Neural progenitor cell (in vitro differentiated cells): ENCODE data around the gene ATP10A. TPM values are rescaled to one million over a fixed set of nuclear protein-coding genes. Genes with fewer than 3 reads are reported as not detected.

Experiments
- DNase-seq: peaks from one replicate; pipeline ENCODE4 v3.0.0-alpha.2; 2016; ENCODE audit warnings: low spot score
- H2AFZ ChIP-seq: fragments of 200-600 bp; sonication (generic); replicated peaks from 2 replicates; pipeline ENCODE4 v1.6.1; 2016; ENCODE audit warnings: antibody characterized with exemption
- H3F3A ChIP-seq: fragments of 200-600 bp; sonication (generic); 2 replicates; pipeline ENCODE4 v1.6.1; 2016; ENCODE audit warnings: antibody characterized with exemption, low read depth
- H3K27ac ChIP-seq: fragments of 200-600 bp; sonication (generic); 2 replicates; pipeline ENCODE4 v1.5.1; 2016; ENCODE audit warnings: mild to moderate bottlenecking
- H3K27me3 ChIP-seq: fragments of 200-600 bp; sonication (generic); 2 replicates; pipeline ENCODE4 v1.6.1; 2016; ENCODE audit warnings: mild to moderate bottlenecking, moderate library complexity
- H3K36me3 ChIP-seq: fragments of 200-600 bp; sonication (generic); 2 replicates; pipeline ENCODE4 v1.5.1; 2016
- H3K4me1 ChIP-seq: fragments of 200-600 bp; sonication (generic); 2 replicates; pipeline ENCODE4 v1.6.1; 2016; ENCODE audit warnings: mixed run types
- H3K4me2 ChIP-seq: fragments of 200-600 bp; sonication (generic); 2 replicates; pipeline ENCODE4 v1.6.1; 2016
- H3K4me3 ChIP-seq: fragments of 200-600 bp; sonication (generic); 2 replicates; pipeline ENCODE4 v1.5.1; 2016
- H3K79me2 ChIP-seq: fragments of 200-600 bp; sonication (generic); 2 replicates; pipeline ENCODE4 v1.6.1; 2016; ENCODE audit warnings: low read depth
- H3K9ac ChIP-seq: fragments of 200-600 bp; sonication (generic); 2 replicates; pipeline ENCODE4 v1.6.1; 2016
- H3K9me3 ChIP-seq: fragments of 200-600 bp; sonication (generic); 2 replicates; pipeline ENCODE4 v1.5.1; 2016; ENCODE audit warnings: low read depth
- H4K20me1 ChIP-seq: fragments of 200-600 bp; sonication (generic); 2 replicates; pipeline ENCODE4 v1.6.1; 2016; ENCODE audit warnings: low read depth
- H3K27ac Mint-ChIP-seq: 3 replicates; pipeline ENCODE4 v1.8.0; 2021; ENCODE audit warnings: mixed read lengths
- H3K27me3 Mint-ChIP-seq: 2 replicates; pipeline ENCODE4 v1.8.0; 2022; ENCODE audit warnings: low read depth, mild to moderate bottlenecking, inconsistent platforms, moderate library complexity, mixed read lengths; ENCODE audit not compliant: insufficient read depth
- H3K36me3 Mint-ChIP-seq: 3 replicates; pipeline ENCODE4 v1.8.0; 2021; ENCODE audit warnings: mixed read lengths
- H3K4me1 Mint-ChIP-seq: 3 replicates; pipeline ENCODE4 v1.8.0; 2021; ENCODE audit warnings: mixed read lengths
- H3K4me3 Mint-ChIP-seq: 3 replicates; pipeline ENCODE4 v1.8.0; 2021; ENCODE audit warnings: mild to moderate bottlenecking, moderate library complexity, mixed read lengths
- H3K9me3 Mint-ChIP-seq: 3 replicates; pipeline ENCODE4 v1.8.0; 2020; ENCODE audit warnings: mixed read lengths
- EZH2 ChIP-seq: fragments of 200-600 bp; sonication (generic); IDR thresholded peaks from 2 replicates; pipeline ENCODE4 v1.6.1; 2017; ENCODE audit warnings: antibody characterized with exemption, mild to moderate bottlenecking, moderate library complexity
- EZH2phosphoT487 ChIP-seq: fragments of 200-600 bp; sonication (generic); IDR thresholded peaks from 2 replicates; pipeline ENCODE4 v1.6.1; 2017; ENCODE audit warnings: antibody characterized with exemption
- total RNA-seq: library from RNA; depleted of rRNA; stranded (reverse); fragments of >200 nt; gene quantifications from 2 replicates; pipeline ENCODE4 v1.2.3, GENCODE V29; 2015; ENCODE audit warnings: low replicate concordance
- TF ChIP-seq, protein P1 (sequence below): fragments of 200-600 bp; sonication (generic); IDR thresholded peaks from 2 replicates; pipeline ENCODE4 v1.5.1; 2017; ENCODE audit warnings: antibody characterized with exemption, mild to moderate bottlenecking

ATP10A gene
- total RNA-seq, 1 donor from 2014 or later, result 0.32 TPM

DNA sequence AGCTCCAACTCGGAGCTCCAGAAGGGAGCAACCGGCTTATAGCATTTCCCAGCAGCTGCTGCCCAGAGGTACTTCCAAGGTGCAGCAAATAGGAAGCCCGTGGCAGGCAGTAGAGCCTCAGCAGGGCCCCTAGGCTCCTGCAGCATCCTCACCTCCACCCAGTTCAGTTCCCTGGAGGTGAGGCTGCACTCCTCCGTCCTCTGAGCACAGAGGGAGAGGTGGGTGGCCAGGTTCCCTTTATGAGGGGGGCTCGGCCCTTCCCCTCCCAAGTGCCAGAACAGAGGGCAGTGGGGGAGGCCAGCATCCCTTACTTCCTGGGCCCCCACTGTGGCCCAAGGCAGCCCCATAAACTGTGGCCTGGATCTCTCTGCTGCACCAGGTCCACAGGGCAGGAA is 150.2 kb downstream of the ATP10A start:
- no peak overlapping the region for H3K4me3 ChIP-seq
- H3K9me3 ChIP-seq, result no peaks in the 10 kb centered on the region
- Mint-ChIP-seq H3K4me3 (no peak overlapping the region), H3K36me3 (no peaks in the 10 kb centered on the region), H3K27me3 (peaks cover 4% of the 10 kb centered on the region), H3K4me1 (peaks cover 9% of the 10 kb centered on the region), H3K9me3 (no peaks in the 10 kb centered on the region), H3K27ac (peak overlapping the region; percentile 53)
- H3F3A ChIP-seq, result no peaks in the 10 kb centered on the region
- peaks cover 9% of the 10 kb centered on the region for H3K4me1 ChIP-seq
- no peaks in the 10 kb centered on the region for H4K20me1 ChIP-seq
- no peak overlapping the region for H2AFZ ChIP-seq
- no peak for TF ChIP-seq EZH2phosphoT487
- TF ChIP-seq, protein P1, sequence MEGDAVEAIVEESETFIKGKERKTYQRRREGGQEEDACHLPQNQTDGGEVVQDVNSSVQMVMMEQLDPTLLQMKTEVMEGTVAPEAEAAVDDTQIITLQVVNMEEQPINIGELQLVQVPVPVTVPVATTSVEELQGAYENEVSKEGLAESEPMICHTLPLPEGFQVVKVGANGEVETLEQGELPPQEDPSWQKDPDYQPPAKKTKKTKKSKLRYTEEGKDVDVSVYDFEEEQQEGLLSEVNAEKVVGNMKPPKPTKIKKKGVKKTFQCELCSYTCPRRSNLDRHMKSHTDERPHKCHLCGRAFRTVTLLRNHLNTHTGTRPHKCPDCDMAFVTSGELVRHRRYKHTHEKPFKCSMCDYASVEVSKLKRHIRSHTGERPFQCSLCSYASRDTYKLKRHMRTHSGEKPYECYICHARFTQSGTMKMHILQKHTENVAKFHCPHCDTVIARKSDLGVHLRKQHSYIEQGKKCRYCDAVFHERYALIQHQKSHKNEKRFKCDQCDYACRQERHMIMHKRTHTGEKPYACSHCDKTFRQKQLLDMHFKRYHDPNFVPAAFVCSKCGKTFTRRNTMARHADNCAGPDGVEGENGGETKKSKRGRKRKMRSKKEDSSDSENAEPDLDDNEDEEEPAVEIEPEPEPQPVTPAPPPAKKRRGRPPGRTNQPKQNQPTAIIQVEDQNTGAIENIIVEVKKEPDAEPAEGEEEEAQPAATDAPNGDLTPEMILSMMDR, result no peak
- no peak for TF ChIP-seq EZH2
- no peaks in the 10 kb centered on the region for H3K27me3 ChIP-seq
- DNase-seq, result no peak
- no peaks in the 10 kb centered on the region for H3K36me3 ChIP-seq
- no peak overlapping the region for H3K9ac ChIP-seq
- no peak overlapping the region for H3K4me2 ChIP-seq
- H3K79me2 ChIP-seq, result no peaks in the 10 kb centered on the region
- H3K27ac ChIP-seq, result no peak overlapping the region

DNA sequence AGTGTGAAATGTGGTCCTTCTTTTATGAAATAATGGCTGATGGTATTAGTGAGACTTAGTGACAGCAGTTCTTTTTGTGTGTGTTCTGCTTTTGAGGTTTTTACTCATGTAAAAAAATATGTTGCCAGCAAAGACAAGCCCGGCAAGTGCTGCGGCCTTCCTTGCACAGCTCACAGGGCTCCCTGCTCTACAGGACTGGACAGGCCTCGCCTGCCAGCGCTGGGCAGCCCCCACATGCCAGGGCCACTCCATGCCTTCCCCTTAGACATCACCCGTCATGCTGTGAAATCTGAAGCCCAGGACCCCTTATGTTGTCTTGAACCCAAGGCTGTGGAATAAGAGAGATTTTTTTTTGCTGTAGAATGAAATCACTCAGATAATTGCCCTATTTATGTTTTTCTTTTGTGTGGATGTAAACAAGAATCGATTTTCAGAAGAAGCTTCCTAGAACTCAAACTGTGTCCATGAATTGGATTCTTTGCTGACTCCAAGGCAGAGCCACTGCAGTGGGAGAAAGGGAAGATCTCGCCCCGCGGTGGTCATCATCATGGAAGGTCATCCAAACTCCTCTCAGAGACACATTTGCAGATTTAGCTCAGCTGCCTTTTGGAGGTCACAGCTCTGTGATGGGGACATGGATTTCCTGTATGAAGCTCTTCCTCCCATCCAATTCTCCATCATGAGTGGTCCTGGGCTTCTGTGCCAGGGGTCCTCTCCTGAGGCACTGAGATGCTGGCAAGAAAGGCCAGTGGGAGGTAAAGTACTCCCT is 150.8 kb downstream of the ATP10A start:
- Mint-ChIP-seq H3K9me3 (no peaks in the 10 kb centered on the region), H3K4me1 (peaks cover 3% of the 10 kb centered on the region), H3K27ac (no peak overlapping the region), H3K36me3 (no peaks in the 10 kb centered on the region), H3K4me3 (no peak overlapping the region), H3K27me3 (peaks cover 4% of the 10 kb centered on the region)
- Histone ChIP-seq H3K9ac (no peak overlapping the region), H3K79me2 (no peaks in the 10 kb centered on the region), H3K27me3 (no peaks in the 10 kb centered on the region), H3F3A (no peaks in the 10 kb centered on the region), H4K20me1 (no peaks in the 10 kb centered on the region), H3K27ac (no peak overlapping the region), H3K4me3 (no peak overlapping the region), H3K36me3 (no peaks in the 10 kb centered on the region), H3K9me3 (no peaks in the 10 kb centered on the region), H3K4me2 (no peak overlapping the region), H2AFZ (no peak overlapping the region), H3K4me1 (peaks cover 3% of the 10 kb centered on the region)
- DNase-seq, result no peak
- TF ChIP-seq EZH2phosphoT487 (no peak), EZH2 (no peak)
- TF ChIP-seq, protein P1, result no peak

DNA sequence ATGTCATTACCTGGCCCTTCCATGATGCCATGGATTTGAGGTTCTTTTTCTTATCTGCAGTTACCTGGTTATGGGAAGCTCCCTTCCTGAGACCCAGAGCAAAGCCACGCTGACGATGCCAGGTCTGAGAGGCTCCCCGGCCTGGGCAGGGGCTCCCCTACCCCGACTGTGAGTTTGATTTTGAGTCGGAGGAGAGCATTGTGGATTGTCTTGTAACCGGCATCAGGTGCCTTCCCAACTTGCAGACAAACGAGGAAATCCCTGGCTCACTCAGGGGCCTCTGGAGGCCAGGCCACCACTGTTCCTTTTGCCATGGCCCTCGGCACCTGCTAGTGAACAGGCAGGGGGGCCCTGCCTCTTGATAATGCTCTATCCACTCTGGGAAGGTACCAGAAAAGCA is 151.4 kb downstream of the ATP10A start:
- no peak for DNase-seq
- H3F3A ChIP-seq, result no peaks in the 10 kb centered on the region
- no peaks in the 10 kb centered on the region for H3K36me3 ChIP-seq
- no peak overlapping the region for H2AFZ ChIP-seq
- H3K9ac ChIP-seq, result no peak overlapping the region
- Mint-ChIP-seq H3K4me3 (no peak overlapping the region), H3K27me3 (peaks cover 4% of the 10 kb centered on the region), H3K36me3 (no peaks in the 10 kb centered on the region), H3K9me3 (no peaks in the 10 kb centered on the region), H3K27ac (no peak overlapping the region), H3K4me1 (no peaks in the 10 kb centered on the region)
- no peak overlapping the region for H3K4me2 ChIP-seq
- H3K79me2 ChIP-seq, result no peaks in the 10 kb centered on the region
- H3K27me3 ChIP-seq, result no peaks in the 10 kb centered on the region
- H3K4me3 ChIP-seq, result no peak overlapping the region
- TF ChIP-seq EZH2, result no peak
- TF ChIP-seq, protein P1, result no peak
- no peak for TF ChIP-seq EZH2phosphoT487
- no peaks in the 10 kb centered on the region for H3K4me1 ChIP-seq
- H4K20me1 ChIP-seq, result no peaks in the 10 kb centered on the region
- no peak overlapping the region for H3K27ac ChIP-seq
- H3K9me3 ChIP-seq, result no peaks in the 10 kb centered on the region
